Fibroblast of the aortic adventitia (primary cell): ENCODE results near the gene PODN. TPM values are rescaled to one million over a fixed set of nuclear protein-coding genes. Genes with fewer than 3 reads are reported as not detected.

Experiments
- DNase-seq: peaks from one replicate; pipeline ENCODE4 v3.0.0-alpha.2; 2010; ENCODE audit warnings: low read depth
- H3K4me3 ChIP-seq: 2 replicates; pipeline ENCODE4 v1.5.1; 2011; ENCODE audit warnings: low read depth, mild to moderate bottlenecking, control low read depth, low read length, moderate library complexity
- total RNA-seq: library from RNA; depleted of rRNA; stranded (reverse); fragments of >200 nt; gene quantifications from 2 replicates; pipeline ENCODE4 v1.2.3, GENCODE V29; 2012; ENCODE audit warnings: low replicate concordance
- TF ChIP-seq, protein P1 (sequence below): IDR thresholded peaks from 2 replicates; pipeline ENCODE4 v1.5.1; 2011; ENCODE audit warnings: mild to moderate bottlenecking, low read length, control low read depth, inconsistent platforms; ENCODE audit not compliant: insufficient read depth

The PODN gene
- total RNA-seq, 1 donor, result 47.5 TPM

GRCh38 chr1:53117836-53118235 is 55.8 kb downstream of the PODN start:
- no peak overlapping the region for H3K4me3 ChIP-seq
- TF ChIP-seq, protein P1, sequence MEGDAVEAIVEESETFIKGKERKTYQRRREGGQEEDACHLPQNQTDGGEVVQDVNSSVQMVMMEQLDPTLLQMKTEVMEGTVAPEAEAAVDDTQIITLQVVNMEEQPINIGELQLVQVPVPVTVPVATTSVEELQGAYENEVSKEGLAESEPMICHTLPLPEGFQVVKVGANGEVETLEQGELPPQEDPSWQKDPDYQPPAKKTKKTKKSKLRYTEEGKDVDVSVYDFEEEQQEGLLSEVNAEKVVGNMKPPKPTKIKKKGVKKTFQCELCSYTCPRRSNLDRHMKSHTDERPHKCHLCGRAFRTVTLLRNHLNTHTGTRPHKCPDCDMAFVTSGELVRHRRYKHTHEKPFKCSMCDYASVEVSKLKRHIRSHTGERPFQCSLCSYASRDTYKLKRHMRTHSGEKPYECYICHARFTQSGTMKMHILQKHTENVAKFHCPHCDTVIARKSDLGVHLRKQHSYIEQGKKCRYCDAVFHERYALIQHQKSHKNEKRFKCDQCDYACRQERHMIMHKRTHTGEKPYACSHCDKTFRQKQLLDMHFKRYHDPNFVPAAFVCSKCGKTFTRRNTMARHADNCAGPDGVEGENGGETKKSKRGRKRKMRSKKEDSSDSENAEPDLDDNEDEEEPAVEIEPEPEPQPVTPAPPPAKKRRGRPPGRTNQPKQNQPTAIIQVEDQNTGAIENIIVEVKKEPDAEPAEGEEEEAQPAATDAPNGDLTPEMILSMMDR, result no peak
- no peak for DNase-seq

DNA sequence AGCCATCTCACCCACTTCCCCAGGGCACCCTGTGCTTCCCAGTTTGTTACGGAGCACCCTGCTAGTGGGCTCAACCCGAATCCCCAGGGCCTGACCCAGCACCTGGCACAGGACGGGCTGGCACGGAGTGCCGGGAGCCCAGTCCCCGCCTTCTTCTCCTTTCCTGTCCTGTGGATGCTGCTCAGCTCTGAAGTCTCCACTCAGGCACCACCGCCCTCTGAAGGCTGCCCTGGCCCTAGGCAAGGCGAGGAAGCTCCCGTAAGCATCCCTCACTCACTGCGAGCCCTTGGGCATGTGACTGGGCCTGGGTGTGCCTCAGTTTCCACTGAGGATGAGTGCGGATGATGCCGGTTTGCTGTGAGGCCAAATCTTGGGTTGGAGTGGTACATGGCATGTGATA is 58.6 kb downstream of the PODN start:
- TF ChIP-seq, protein P1, result no peak
- no peak for DNase-seq
- H3K4me3 ChIP-seq, result no peak overlapping the region

- TF ChIP-seq, protein P1, result no peak
- DNase-seq, result peak; percentile 87
These were observed 59.5 kb downstream of the PODN start for GRCh38 chr1:53121319-53122172.

DNA sequence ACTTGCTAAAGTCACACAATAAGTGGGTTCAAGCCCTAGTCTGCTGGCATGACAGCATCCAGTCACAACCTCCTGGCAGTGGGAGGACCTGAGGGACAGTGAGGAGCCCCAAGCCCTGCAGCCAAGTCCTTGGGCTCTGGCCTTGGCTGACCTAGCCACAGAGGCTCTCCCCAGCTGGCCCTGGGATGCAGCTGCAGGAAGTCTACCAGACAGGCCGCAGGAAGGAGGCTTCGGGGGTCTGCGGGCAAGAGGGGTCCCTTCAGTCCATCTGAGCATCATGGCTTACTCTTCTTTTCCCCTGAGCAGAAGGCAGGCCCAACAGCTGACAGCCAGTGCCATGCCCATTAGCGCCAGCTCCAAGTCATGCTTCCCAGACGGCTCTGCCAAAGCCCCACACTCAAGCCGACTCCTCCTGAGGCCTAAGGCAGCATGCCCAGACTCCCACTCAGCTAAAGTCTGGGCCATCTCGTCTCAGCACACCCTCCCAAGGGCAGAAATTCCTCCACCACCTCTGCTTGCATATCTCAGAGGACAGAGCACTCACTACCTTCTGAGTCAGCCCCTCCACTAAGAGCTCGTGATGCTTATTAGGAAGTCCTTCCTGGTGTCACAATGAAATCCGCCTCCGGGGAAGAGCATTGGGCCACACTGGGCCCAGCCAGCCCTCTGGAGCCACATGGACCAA is 60.3 kb downstream of the PODN start:
- peak; percentile 88 for DNase-seq
- TF ChIP-seq, protein P1, result no peak
- H3K4me3 ChIP-seq, result no peak overlapping the region

More at GRCh38 chr1:53121319-53122172, 59.5 kb downstream of the PODN start:
- H3K4me3 ChIP-seq, result no peak overlapping the region

- TF ChIP-seq, protein P1, result no peak
- DNase-seq, result peak; percentile 53
- H3K4me3 ChIP-seq, result no peak overlapping the region
These were observed 61.0 kb downstream of the PODN start for GRCh38 chr1:53122961-53123413.

- no peak overlapping the region for H3K4me3 ChIP-seq
- DNase-seq, result peak; percentile 97
- TF ChIP-seq, protein P1, result no peak
These were observed 61.6 kb downstream of the PODN start for GRCh38 chr1:53123453-53124140.
